SU-DHL-6 (cell line): ENCODE results near the gene ZNF516.

ENCODE experiments used
- H2AFZ ChIP-seq: fragments of 200-600 bp; sonication (generic); 2 replicates; pipeline ENCODE4 v1.6.1; 2014; ENCODE audit warnings: low read depth, mild to moderate bottlenecking, moderate library complexity, mixed read lengths, antibody characterized with exemption, low read length; ENCODE audit not compliant: severe bottlenecking
- H3F3A ChIP-seq: fragments of 200-600 bp; shearing (Covaris generic); 2 replicates; pipeline ENCODE4 v1.6.0; 2016; ENCODE audit warnings: antibody characterized with exemption, mild to moderate bottlenecking; ENCODE audit not compliant: insufficient read depth
- H3K27ac ChIP-seq: fragments of 200-600 bp; sonication (generic); 2 replicates; pipeline ENCODE4 v1.5.1; 2016; ENCODE audit warnings: low read depth, mild to moderate bottlenecking, low read length, moderate library complexity, mixed read lengths
- H3K27me3 ChIP-seq: fragments of 200-600 bp; sonication (generic), shearing (Covaris generic); 2 replicates; pipeline ENCODE4 v1.6.0; 2014; ENCODE audit warnings: mild to moderate bottlenecking, low read length
- H3K36me3 ChIP-seq: fragments of 200-600 bp; sonication (generic); 2 replicates; pipeline ENCODE4 v1.6.1; 2014; ENCODE audit warnings: mild to moderate bottlenecking, low read length, mixed read lengths
- H3K4me2 ChIP-seq: fragments of 300-600, 200-600 bp; shearing (Covaris generic), sonication (generic); 2 replicates; pipeline ENCODE4 v1.6.0; 2014; ENCODE audit warnings: low read length, low read depth, mild to moderate bottlenecking; ENCODE audit not compliant: poor library complexity, severe bottlenecking
- H3K4me3 ChIP-seq: fragments of 200-600 bp; sonication (generic); 2 replicates; pipeline ENCODE4 v1.5.1; 2014; ENCODE audit warnings: antibody characterized with exemption, low read length, mild to moderate bottlenecking, mixed read lengths; ENCODE audit not compliant: insufficient read depth, poor library complexity, severe bottlenecking
- H3K79me2 ChIP-seq: fragments of 200-600 bp; sonication (generic); 2 replicates; pipeline ENCODE4 v1.6.1; 2014; ENCODE audit warnings: mild to moderate bottlenecking, low read length, moderate library complexity; ENCODE audit not compliant: insufficient read depth
- H3K9ac ChIP-seq: fragments of 200-600 bp; sonication (generic); 2 replicates; pipeline ENCODE4 v1.7.0; 2014; ENCODE audit warnings: mild to moderate bottlenecking, low read length
- H3K9me2 ChIP-seq: fragments of 200-600 bp; sonication (generic); replicated peaks from 2 replicates; pipeline ENCODE4 v1.6.1; 2014; ENCODE audit warnings: low read length; ENCODE audit not compliant: insufficient read depth
- H3K9me3 ChIP-seq: fragments of 200-600 bp; sonication (generic); 2 replicates; pipeline ENCODE4 v1.6.1; 2014; ENCODE audit warnings: low read length, mixed read lengths; ENCODE audit not compliant: insufficient read depth
- H4K20me1 ChIP-seq: fragments of 200-600 bp; sonication (generic); 2 replicates; pipeline ENCODE4 v1.6.1; 2014; ENCODE audit warnings: low read depth, mild to moderate bottlenecking, antibody characterized with exemption, low read length, moderate library complexity, mixed read lengths
- EZH2phosphoT487 ChIP-seq: fragments of 200-600 bp; sonication (generic), shearing (Covaris generic); conservative IDR thresholded peaks from 2 replicates; pipeline ENCODE4 v1.6.1; 2018; ENCODE audit warnings: mild to moderate bottlenecking, antibody characterized with exemption, low read length, moderate library complexity, mixed read lengths
- TF ChIP-seq, protein P1 (sequence below): fragments of 200-600 bp; sonication (generic); IDR thresholded peaks from one replicate; pipeline ENCODE4 v1.5.1; 2017; ENCODE audit warnings: antibody characterized with exemption, mild to moderate bottlenecking, low read length, moderate library complexity; ENCODE audit not compliant: insufficient read depth, poor library complexity, severe bottlenecking

ZNF516 gene

DNA sequence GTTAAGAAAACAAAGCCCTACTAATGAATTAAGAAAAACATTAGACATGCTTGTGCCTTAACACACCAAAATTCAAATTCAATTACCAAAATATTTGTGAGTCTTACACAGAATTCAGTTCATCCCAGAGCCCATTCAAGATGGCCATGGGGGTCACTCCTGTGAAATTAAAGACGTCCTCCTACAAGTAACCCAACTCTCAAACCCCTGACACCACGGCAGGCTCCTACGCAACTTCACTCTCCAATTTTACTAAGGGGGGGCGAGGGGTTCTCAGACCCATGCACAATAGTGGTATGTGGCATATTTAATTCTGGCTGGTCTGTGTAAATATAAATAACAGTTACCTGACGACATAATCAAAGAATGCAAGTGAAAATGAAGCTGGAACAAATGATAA, 5.0 kb downstream of the ZNF516 start:
- Histone ChIP-seq H2AFZ (no peak overlapping the region), H3K36me3 (no peaks in the 10 kb centered on the region), H3K9ac (peak overlapping the region; percentile 53)

DNA sequence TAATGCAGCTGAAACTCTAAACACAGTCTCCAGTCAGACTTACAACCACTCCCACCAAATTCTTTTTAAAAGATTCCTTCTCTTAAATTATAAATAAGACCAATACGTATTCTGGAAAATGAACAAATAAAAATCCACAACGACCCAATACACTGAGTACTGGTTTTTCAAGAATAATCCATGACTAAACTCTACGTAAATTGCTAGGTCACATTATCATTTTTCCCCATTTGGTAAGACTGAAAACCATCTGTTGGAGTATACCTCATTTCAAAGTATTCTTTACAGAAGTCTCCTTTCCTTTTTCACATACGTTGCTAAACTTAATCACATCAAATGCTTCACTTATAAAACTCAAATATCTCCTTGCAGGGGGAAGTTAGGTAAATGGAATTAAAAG, 6.0 kb downstream of the ZNF516 start:
- Histone ChIP-seq H3K27ac (no peak overlapping the region), H3K79me2 (peaks cover 80% of the 10 kb centered on the region), H3F3A (peaks cover 30% of the 10 kb centered on the region), H3K9me2 (no peaks in the 10 kb centered on the region), H3K36me3 (no peaks in the 10 kb centered on the region), H4K20me1 (peaks cover 58% of the 10 kb centered on the region), H3K4me3 (no peak overlapping the region), H3K9ac (no peak overlapping the region), H3K27me3 (no peaks in the 10 kb centered on the region), H3K9me3 (no peaks in the 10 kb centered on the region), H3K4me2 (peak overlapping the region; percentile 77), H2AFZ (no peak overlapping the region)
- TF ChIP-seq EZH2phosphoT487, result no peak
- TF ChIP-seq, protein P1, sequence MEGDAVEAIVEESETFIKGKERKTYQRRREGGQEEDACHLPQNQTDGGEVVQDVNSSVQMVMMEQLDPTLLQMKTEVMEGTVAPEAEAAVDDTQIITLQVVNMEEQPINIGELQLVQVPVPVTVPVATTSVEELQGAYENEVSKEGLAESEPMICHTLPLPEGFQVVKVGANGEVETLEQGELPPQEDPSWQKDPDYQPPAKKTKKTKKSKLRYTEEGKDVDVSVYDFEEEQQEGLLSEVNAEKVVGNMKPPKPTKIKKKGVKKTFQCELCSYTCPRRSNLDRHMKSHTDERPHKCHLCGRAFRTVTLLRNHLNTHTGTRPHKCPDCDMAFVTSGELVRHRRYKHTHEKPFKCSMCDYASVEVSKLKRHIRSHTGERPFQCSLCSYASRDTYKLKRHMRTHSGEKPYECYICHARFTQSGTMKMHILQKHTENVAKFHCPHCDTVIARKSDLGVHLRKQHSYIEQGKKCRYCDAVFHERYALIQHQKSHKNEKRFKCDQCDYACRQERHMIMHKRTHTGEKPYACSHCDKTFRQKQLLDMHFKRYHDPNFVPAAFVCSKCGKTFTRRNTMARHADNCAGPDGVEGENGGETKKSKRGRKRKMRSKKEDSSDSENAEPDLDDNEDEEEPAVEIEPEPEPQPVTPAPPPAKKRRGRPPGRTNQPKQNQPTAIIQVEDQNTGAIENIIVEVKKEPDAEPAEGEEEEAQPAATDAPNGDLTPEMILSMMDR, result no peak

More for the DNA sequence above, 5.0 kb downstream of the ZNF516 start:
- Histone ChIP-seq H3F3A (peaks cover 26% of the 10 kb centered on the region), H3K9me2 (no peaks in the 10 kb centered on the region), H3K4me3 (peak overlapping the region; percentile 57), H4K20me1 (peaks cover 51% of the 10 kb centered on the region), H3K79me2 (peaks cover 71% of the 10 kb centered on the region), H3K27me3 (no peaks in the 10 kb centered on the region), H3K27ac (no peak overlapping the region; the same call in 1 of the 2 replicates), H3K9me3 (no peaks in the 10 kb centered on the region), H3K4me2 (peak overlapping the region; percentile 77)
- TF ChIP-seq, protein P1, result no peak
- no peak for TF ChIP-seq EZH2phosphoT487

DNA sequence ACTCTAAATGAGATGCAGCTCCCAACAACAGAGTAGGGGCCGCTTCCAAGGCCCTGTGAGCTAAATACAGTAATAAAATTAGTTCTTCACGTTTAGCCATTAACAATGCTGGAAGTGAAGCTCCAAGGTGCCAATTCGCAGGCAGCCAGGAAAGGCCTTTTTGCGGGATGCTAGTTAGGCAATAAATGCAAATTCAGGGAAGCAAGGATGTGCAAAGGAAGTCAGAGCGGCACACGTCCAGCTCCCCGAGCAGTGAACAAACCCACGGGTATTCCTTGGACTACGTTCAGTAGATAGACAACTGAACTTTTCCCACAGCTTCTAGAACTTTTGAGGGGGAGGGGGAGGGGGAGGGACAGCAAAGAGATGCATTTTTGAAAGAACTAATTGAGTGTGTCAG, 6.9 kb downstream of the ZNF516 start:
- Histone ChIP-seq H3K9ac (no peak overlapping the region), H3K4me2 (no peak overlapping the region), H3K79me2 (peaks cover 89% of the 10 kb centered on the region)

More for the DNA sequence above, 6.9 kb downstream of the ZNF516 start:
- Histone ChIP-seq H3K9me3 (no peaks in the 10 kb centered on the region), H3K27me3 (no peaks in the 10 kb centered on the region), H3K4me3 (no peak overlapping the region), H2AFZ (no peak overlapping the region), H3F3A (peaks cover 21% of the 10 kb centered on the region), H3K27ac (no peak overlapping the region), H3K9me2 (no peaks in the 10 kb centered on the region), H4K20me1 (peaks cover 58% of the 10 kb centered on the region), H3K36me3 (no peaks in the 10 kb centered on the region)
- TF ChIP-seq EZH2phosphoT487, result no peak
- TF ChIP-seq, protein P1, result no peak
